NCI-H526 treated with DMSO at 0.1 percent for 48 hours (cell line): ENCODE measurements around the gene METTL24.

Source experiments
- DNase-seq: peaks from one replicate; lab custom pipeline; 2025; lab: John Stamatoyannopoulos, UW

Gene METTL24

GRCh38 chr6:110337486-110337885 lies 20.7 kb downstream of the METTL24 start:
- DNase-seq = no peak

DNA sequence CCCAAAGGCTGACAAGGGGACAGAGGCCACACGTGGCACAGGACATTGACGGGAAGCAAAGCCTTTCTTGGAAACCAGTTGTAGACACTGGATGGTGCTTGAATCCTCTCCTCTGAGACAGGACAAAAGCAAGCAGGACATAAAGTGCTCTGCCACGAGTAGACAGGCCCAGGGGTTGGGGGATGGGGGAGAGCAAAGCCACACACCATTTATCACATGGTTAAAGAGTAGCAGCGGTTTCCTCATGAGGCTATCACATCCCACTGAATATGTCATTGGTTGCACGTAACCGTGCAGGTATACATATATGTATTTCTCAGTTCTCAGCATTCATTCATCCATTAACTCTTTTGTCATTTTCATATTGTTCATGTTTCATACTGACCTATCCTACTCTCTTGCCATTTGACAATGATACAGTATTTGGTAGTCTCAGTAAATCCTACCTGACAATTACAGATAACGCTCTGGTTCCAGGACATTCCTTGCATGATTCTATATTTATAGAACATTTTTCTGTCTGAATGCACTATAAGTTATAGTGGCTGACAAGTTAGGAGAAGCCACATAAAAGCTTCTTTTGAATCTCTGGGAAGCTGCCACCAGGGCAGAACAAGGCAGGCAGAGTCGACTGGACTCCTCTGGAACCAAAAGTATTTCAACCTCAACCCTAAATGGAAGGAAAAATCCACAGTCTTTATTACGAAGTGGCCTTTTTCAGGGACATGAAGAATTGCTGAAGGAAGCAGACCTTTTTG lies 23.5 kb downstream of the METTL24 start:
- DNase-seq = peak; percentile 22

DNA sequence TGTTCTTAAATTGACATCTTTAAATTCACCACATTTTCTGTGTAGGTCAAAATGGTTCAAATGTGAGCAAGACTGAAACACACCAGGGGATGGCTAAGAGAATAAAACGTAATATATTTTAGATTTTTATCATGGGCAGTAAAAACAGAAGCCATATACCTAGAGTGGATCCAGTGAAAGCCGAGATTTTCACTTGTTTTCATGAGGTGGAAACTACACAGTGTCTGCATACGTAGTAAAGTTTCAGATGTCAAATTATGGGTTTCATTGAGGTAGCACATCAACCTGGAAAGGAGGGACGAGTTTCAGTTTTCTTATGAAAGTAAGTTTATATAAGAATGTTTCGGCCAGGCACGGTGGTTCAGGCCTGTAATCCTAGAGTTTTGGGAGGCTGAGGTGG lies 25.9 kb downstream of the METTL24 start:
- DNase-seq = no peak

GRCh38 chr6:110331816-110332215 lies 26.3 kb downstream of the METTL24 start:
- DNase-seq = peak; percentile 77

DNA sequence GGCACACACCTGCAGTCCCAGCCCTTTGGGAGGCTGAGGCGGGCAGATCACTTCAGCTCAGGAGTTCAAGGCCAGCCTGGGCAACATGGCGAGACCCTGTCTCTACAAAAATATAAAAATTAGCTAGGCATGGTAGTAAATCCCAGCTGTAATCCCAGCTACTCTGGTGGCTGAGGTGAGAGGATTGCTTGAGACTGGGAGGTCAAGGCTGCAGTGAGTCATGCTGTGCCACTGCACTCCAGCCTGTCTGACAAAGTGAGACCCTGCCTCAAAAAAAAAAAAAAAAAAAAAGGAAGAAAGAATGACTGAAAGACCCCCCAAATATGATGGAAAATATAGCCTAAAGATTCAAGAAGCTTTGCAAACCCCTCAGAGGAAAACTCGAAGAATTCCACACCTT lies 26.8 kb downstream of the METTL24 start:
- no peak for DNase-seq

DNA sequence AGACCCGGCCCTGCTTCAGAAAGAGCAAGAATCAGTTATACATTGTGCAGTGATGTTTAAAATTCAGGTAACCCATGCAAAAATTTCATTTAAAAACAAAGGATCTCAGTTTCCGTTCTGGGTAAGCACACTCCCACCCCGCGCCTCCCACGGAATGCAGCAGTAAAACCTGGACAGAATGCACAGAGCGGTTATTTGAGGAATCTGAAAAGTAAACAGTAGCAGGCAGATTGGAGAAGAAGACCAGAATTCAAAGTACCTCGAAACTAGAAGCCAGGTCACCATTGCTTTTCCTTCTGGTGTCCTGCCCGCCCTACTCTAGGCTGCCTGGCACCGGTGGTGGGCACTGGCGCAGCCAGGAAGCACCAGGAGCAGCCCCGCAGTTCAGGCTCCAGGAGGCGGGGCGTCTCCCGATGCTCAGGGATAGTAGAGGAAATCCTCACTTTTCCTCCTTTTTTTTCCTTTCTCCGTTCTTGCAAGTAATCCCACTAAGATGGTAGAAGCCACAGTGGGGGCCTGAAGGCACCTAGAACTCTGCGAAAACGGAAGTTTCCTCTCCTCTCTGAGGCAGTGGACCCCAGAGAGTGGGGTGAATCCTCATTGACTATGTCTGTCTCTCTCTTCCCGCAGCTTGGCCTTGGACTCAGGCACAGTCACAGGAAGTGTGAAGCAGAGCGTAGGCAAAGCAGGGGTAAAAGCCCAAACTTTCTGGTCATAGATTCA lies 28.3 kb downstream of the METTL24 start:
- peak; percentile 83 for DNase-seq

- DNase-seq = no peak
These were observed 28.8 kb downstream of the METTL24 start for GRCh38 chr6:110329348-110329713.

GRCh38 chr6:110328259-110328658 lies 29.9 kb downstream of the METTL24 start:
- no peak for DNase-seq

DNA sequence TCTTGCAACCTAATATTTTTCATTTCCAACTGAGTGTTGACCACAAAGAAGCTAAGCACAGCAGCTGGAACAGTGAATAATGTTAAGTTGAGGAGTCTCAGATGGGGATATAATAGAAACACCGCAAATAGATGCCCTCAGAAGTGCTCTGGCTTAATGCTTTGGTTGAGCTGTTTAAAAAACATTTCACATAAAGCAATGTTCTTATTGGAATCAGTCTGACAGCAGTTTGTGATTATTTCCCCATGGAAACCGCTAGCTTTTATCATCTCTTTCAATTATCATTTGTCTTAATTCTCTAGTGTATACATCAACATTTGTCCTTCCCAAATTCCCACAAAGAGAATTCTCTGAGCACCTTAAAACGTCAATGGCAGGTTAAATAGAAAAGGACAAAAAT lies 30.8 kb downstream of the METTL24 start:
- DNase-seq = no peak

- DNase-seq = no peak
These were observed 31.5 kb downstream of the METTL24 start for GRCh38 chr6:110326609-110327008.

- DNase-seq = no peak
These were observed 32.1 kb downstream of the METTL24 start for GRCh38 chr6:110326057-110326456.

- no peak for DNase-seq
These were observed 33.0 kb downstream of the METTL24 start for GRCh38 chr6:110325197-110325596.

GRCh38 chr6:110324548-110324947 lies 33.6 kb downstream of the METTL24 start:
- DNase-seq = no peak

DNA sequence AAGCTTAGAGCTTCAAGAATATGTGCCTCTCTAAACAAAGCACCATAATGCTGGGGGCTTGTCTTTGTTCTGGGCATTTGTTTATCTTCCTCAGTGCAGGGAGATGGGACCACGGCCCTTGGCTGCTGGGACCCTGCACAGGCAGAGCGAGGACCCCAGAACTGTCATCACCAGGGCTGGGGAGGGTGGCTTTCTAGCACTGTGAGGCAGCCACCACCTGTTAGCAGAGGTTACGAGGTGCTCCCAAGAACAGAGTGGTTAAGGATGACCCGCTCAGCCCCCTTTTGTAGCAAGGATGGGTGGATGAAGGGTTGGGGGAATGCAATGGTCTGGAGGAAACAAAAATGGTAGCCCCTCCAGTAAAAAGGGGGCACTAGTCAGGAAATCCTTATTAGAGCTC lies 34.9 kb downstream of the METTL24 start:
- no peak for DNase-seq

DNA sequence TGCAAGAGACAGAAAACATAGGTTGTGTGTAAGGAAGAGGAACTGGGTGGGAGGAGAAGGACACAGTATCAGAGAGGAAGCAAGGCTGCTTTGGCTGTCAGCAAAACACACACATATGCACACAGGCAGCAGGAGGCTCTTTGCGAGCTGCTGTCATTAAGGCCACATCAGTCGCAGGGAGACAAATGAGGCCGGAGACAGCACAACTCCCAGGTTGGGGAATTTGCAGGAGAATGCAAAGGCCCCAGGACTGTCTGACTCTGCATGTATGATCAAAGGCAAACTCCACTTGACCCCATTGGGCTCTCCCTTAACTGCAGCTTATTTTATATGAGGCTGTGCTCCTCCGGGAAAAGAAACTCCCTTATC lies 35.3 kb downstream of the METTL24 start:
- no peak for DNase-seq

DNA sequence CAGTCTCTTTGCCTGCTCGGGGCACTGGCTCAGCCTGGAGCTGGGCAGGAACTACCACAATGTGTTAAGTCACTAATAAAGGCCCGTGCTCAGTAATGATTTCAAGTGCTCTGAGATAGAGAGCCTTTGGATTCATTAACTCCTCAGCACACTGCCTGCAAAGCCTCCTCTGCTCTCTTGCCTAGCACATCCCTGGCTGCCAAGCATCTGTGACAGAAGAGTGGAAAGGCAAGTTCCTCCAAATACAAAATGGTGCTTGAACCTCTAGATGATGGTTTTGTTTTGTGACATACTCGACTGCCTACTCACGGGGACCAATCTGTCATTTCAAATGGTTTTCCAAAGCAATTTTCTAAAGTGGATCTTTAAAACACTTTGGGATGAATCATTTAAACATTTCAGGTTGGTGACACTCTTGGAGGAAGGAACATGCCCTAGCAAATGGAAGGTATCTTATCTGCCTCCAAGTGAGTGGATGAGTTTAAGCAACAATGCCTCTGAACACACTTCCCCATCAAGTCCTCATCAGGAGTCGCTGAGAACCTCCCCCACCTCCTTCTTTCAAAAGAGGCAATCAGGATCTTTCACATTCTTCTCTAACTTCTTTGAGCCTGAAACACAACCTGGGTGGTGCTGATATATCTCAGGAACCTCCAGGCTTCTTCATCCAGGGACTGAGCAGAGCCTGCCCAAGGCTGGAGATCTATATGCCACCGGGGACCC lies 35.8 kb downstream of the METTL24 start:
- no peak for DNase-seq

GRCh38 chr6:110320307-110320706 lies 37.8 kb downstream of the METTL24 start:
- no peak for DNase-seq

- no peak for DNase-seq
These were observed 38.3 kb downstream of the METTL24 start for GRCh38 chr6:110319843-110320242.

GRCh38 chr6:110319381-110319780 lies 38.8 kb downstream of the METTL24 start:
- no peak for DNase-seq

- DNase-seq = no peak
These were observed 39.2 kb downstream of the METTL24 start for GRCh38 chr6:110318971-110319370.

- DNase-seq = no peak
These were observed 40.5 kb downstream of the METTL24 start for GRCh38 chr6:110317646-110318045.

DNA sequence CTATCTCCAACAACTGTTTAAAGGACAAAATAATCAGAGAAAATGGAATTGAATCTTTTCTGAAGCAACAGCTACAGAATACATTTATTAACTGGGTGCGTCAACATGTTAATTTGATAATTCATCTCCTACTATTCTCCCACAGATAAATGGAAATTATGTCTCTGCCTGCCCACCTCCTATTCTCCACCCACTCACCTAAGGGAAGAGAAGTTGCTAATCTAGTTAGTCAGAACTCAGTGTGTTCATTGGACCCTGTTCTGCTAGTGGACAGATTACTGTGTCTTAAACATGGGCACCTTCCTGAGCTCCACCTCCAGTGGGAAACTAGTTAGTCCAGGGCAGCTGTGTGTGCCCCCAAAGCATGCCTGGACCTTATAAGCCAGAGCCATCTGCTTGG lies 41.0 kb downstream of the METTL24 start:
- no peak for DNase-seq

DNA sequence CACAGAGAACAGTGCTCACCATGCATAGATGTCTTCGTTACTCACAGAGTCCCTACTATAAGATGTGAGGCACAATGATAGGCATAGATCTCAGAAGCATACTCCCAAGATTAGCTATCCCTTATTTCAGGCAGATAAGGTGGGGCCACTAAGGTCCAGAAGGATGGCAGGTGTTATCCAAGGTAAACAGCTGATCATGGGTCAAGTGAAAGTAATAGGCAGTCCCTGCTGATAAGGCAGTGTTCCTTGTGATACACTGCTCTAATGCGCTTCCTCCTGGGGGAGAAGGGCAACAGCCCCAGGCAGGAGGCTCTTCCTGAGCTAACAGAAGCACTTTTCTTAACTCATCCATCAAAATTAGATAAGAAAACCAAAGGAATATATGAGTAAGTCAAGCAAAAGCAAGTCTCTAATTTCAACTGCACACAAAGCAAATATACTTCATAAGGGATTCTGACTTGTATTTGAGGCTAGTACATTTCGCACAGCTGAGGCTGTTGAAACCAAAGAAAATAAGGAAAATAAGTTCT lies 42.2 kb downstream of the METTL24 start:
- no peak for DNase-seq
